Large intestine (tissue), 3 donors: ENCODE data around the gene AKAP13. TPM values are rescaled to one million over a fixed set of nuclear protein-coding genes. Genes with fewer than 3 reads are reported as not detected.
A peak's percentile ranks its signal among the peaks of the same experiment; 100 is the strongest.
"Not testable (repeated sequence)": the region's sequence is repeated elsewhere in the genome, so short reads cannot be mapped to it uniquely, and the experiment has no call there.

Experiments used
- DNase-seq, 2 donors: peaks; one replicate each; pipeline versions ENCODE4 v3.0.0 to v3.0.0-alpha.2; 2013
- H3K27ac ChIP-seq: one replicate; pipeline ENCODE4 v1.5.1; 2013; ENCODE audit warnings: low read length
- H3K27me3 ChIP-seq: 2 replicates; pipeline ENCODE4 v1.6.1; 2013; ENCODE audit warnings: low read length; ENCODE audit not compliant: control insufficient read depth, insufficient read depth
- H3K36me3 ChIP-seq: 2 replicates; pipeline ENCODE4 v1.6.1; 2013; ENCODE audit warnings: low read length; ENCODE audit not compliant: control insufficient read depth, insufficient read depth
- H3K4me1 ChIP-seq: one replicate; pipeline ENCODE4 v1.6.1; 2013; ENCODE audit warnings: low read length; ENCODE audit not compliant: control insufficient read depth, insufficient read depth
- H3K4me3 ChIP-seq: one replicate; pipeline ENCODE4 v1.5.1; 2013; ENCODE audit warnings: low read length
- H3K9me3 ChIP-seq: one replicate; pipeline ENCODE4 v1.6.1; 2013; ENCODE audit warnings: mild to moderate bottlenecking, low read depth, low read length, moderate library complexity; ENCODE audit not compliant: control insufficient read depth
- WGBS: methylation state at CpG from one replicate; pipeline ENCODE4 v1.1.5; 2013; ENCODE audit warnings: low lambda C conversion rate; ENCODE audit not compliant: insufficient coverage; 5-methylcytosine and 5-hydroxymethylcytosine counted together
- polyA plus RNA-seq: library from polyadenylated mRNA; unstranded; fragments of 120-200 nt; gene quantifications from one replicate; pipeline ENCODE4 v1.2.1, GENCODE V29; 2013

Gene AKAP13
- polyA plus RNA-seq, 1 donor, result 68.9 TPM

GRCh38 chr15:85534031-85534430 is 153.6 kb downstream of the AKAP13 start:
- H3K4me3 ChIP-seq, result no peak overlapping the region
- no peaks in the 10 kb centered on the region for H3K27me3 ChIP-seq
- WGBS, result no CpG with 5 or more reads among the region's 2 CpGs
- H3K27ac ChIP-seq, result no peak overlapping the region
- H3K36me3 ChIP-seq, result peaks cover 20% of the 10 kb centered on the region
- no peaks in the 10 kb centered on the region for H3K9me3 ChIP-seq
- no peak for DNase-seq
- H3K4me1 ChIP-seq, result no peaks in the 10 kb centered on the region

GRCh38 chr15:85535533-85536330 is 155.3 kb downstream of the AKAP13 start:
- H3K36me3 ChIP-seq, result peaks cover 17% of the 10 kb centered on the region
- H3K27me3 ChIP-seq, H3K27ac ChIP-seq, H3K9me3 ChIP-seq, H3K4me1 ChIP-seq, DNase-seq, H3K4me3 ChIP-seq: not testable (repeated sequence)
- no CpG with 5 or more reads among the region's 7 CpGs for WGBS

GRCh38 chr15:85536341-85536740 is 155.9 kb downstream of the AKAP13 start:
- no peaks in the 10 kb centered on the region for H3K9me3 ChIP-seq
- H3K27ac ChIP-seq, result no peak overlapping the region
- DNase-seq, result no peak
- H3K36me3 ChIP-seq, result peaks cover 17% of the 10 kb centered on the region
- no peak overlapping the region for H3K4me3 ChIP-seq
- H3K27me3 ChIP-seq, result no peaks in the 10 kb centered on the region
- H3K4me1 ChIP-seq, result no peaks in the 10 kb centered on the region
- 100% methylated on average over 1 of the region's 4 CpGs for whole genome bisulfite sequencing

- peaks cover 6% of the 10 kb centered on the region for H3K36me3 ChIP-seq
- DNase-seq, result no peak
- H3K27me3 ChIP-seq, result no peaks in the 10 kb centered on the region
- no peaks in the 10 kb centered on the region for H3K9me3 ChIP-seq
- no peak overlapping the region for H3K27ac ChIP-seq
- H3K4me1 ChIP-seq, result peaks cover 11% of the 10 kb centered on the region
- H3K4me3 ChIP-seq, result no peak overlapping the region
Observed at GRCh38 chr15:85539491-85539890, 159.1 kb downstream of the AKAP13 start.

GRCh38 chr15:85540085-85540797 is 159.8 kb downstream of the AKAP13 start:
- DNase-seq, result no peak
- Histone ChIP-seq H3K27ac (no peak overlapping the region), H3K36me3 (peaks cover 3% of the 10 kb centered on the region), H3K9me3 (no peaks in the 10 kb centered on the region), H3K27me3 (no peaks in the 10 kb centered on the region), H3K4me1 (peaks cover 11% of the 10 kb centered on the region), H3K4me3 (no peak overlapping the region)
- WGBS, result no CpG with 5 or more reads among the region's 6 CpGs

- Histone ChIP-seq H3K27ac (no peak overlapping the region), H3K4me3 (no peak overlapping the region), H3K4me1 (peaks cover 11% of the 10 kb centered on the region), H3K9me3 (no peaks in the 10 kb centered on the region), H3K27me3 (no peaks in the 10 kb centered on the region), H3K36me3 (no peaks in the 10 kb centered on the region)
- no peak for DNase-seq
- no CpG with 5 or more reads among the region's 1 CpG for WGBS
Observed at GRCh38 chr15:85541744-85542143, 161.3 kb downstream of the AKAP13 start.

- no peak for DNase-seq
- Histone ChIP-seq H3K9me3 (no peaks in the 10 kb centered on the region), H3K4me3 (no peak overlapping the region), H3K4me1 (peaks cover 11% of the 10 kb centered on the region), H3K27me3 (no peaks in the 10 kb centered on the region), H3K27ac (no peak overlapping the region), H3K36me3 (no peaks in the 10 kb centered on the region)
- WGBS, result 83% methylated on average over 1 of the region's 3 CpGs
Observed at GRCh38 chr15:85542488-85542887, 162.1 kb downstream of the AKAP13 start.

GRCh38 chr15:85542895-85543331 is 162.5 kb downstream of the AKAP13 start:
- H3K4me3 ChIP-seq, result no peak overlapping the region
- H3K9me3 ChIP-seq, result no peaks in the 10 kb centered on the region
- WGBS, result 0% methylated on average over 1 of the region's 3 CpGs
- H3K27ac ChIP-seq, result peak overlapping the region; percentile 61
- H3K4me1 ChIP-seq, result peaks cover 11% of the 10 kb centered on the region
- no peaks in the 10 kb centered on the region for H3K36me3 ChIP-seq
- H3K27me3 ChIP-seq, result no peaks in the 10 kb centered on the region
- no peak for DNase-seq

- H3K4me3 ChIP-seq, result no peak overlapping the region
- 49% methylated on average over 4 of the region's 15 CpGs for WGBS
- H3K4me1 ChIP-seq, result peaks cover 11% of the 10 kb centered on the region
Observed at GRCh38 chr15:85543741-85544155, 163.3 kb downstream of the AKAP13 start.

GRCh38 chr15:85545185-85545584 is 164.8 kb downstream of the AKAP13 start:
- peak; percentile 43 to 56 for DNase-seq
- H3K36me3 ChIP-seq, result no peaks in the 10 kb centered on the region
- H3K9me3 ChIP-seq, result no peaks in the 10 kb centered on the region
- no peaks in the 10 kb centered on the region for H3K27me3 ChIP-seq
- H3K27ac ChIP-seq, result peak overlapping the region; percentile 24
- peaks cover 11% of the 10 kb centered on the region for H3K4me1 ChIP-seq
- no peak overlapping the region for H3K4me3 ChIP-seq
- WGBS, result no CpG with 5 or more reads among the region's 1 CpG

More at GRCh38 chr15:85543741-85544155, 163.3 kb downstream of the AKAP13 start:
- DNase-seq, result peak; percentile 64 to 67
- Histone ChIP-seq H3K27ac (peak overlapping the region; percentile 61), H3K27me3 (no peaks in the 10 kb centered on the region), H3K36me3 (no peaks in the 10 kb centered on the region), H3K9me3 (no peaks in the 10 kb centered on the region)
